Measurements from ENCODE around the gene ATP11B. TPM values are rescaled to one million over a fixed set of nuclear protein-coding genes. Genes with fewer than 3 reads are reported as not detected.

Gene ATP11B
- total RNA-seq, 4 donors from 2014 or later = 80.8 to 114 (median 100) TPM

DNA sequence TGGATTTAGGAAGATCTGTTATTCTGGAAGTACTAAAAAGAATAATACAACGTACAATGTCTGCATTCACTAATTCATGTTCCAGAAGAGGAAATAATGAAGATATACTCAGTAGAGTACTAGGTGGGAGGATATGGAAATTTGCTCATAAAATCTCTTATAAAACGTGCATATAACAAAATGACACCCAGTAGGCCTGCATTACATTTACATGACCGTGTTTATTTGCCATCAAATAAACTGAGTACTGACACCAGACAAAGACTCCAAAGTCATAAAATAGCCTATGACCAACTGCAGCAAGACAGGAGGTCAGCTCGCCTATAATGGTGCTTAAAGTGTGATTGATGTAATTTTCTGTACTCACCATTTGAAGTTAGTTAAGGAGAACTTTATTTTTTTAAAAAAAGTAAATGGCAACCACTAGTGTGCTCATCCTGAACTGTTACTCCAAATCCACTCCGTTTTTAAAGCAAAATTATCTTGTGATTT is 126.6 kb downstream of the ATP11B start:
- no peak for DNase-seq (ENCODE audit: low spot score in 2 of 2)
- Histone ChIP-seq H3K27me3 (no peaks in the 10 kb centered on the region), H3K4me3 (no peak overlapping the region), H3K4me1 (no peaks in the 10 kb centered on the region), H3K36me3 (peaks cover 0 to 24% (median 0%) of the 10 kb centered on the region in 3 donors), H3K27ac (no peak overlapping the region), H3K9me3 (no peaks in the 10 kb centered on the region)
- no peak for TF ChIP-seq POLR2A (IDR thresholded peaks at IDR 0.05)
- TF ChIP-seq, protein P1, sequence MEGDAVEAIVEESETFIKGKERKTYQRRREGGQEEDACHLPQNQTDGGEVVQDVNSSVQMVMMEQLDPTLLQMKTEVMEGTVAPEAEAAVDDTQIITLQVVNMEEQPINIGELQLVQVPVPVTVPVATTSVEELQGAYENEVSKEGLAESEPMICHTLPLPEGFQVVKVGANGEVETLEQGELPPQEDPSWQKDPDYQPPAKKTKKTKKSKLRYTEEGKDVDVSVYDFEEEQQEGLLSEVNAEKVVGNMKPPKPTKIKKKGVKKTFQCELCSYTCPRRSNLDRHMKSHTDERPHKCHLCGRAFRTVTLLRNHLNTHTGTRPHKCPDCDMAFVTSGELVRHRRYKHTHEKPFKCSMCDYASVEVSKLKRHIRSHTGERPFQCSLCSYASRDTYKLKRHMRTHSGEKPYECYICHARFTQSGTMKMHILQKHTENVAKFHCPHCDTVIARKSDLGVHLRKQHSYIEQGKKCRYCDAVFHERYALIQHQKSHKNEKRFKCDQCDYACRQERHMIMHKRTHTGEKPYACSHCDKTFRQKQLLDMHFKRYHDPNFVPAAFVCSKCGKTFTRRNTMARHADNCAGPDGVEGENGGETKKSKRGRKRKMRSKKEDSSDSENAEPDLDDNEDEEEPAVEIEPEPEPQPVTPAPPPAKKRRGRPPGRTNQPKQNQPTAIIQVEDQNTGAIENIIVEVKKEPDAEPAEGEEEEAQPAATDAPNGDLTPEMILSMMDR (IDR thresholded peaks at IDR 0.05) = no peak
- TF ChIP-seq EP300 (IDR thresholded peaks at IDR 0.05) = no peak
- WGBS, 2 donors = 69 to 79% methylated on average over 5 of the region's 5 CpGs

DNA sequence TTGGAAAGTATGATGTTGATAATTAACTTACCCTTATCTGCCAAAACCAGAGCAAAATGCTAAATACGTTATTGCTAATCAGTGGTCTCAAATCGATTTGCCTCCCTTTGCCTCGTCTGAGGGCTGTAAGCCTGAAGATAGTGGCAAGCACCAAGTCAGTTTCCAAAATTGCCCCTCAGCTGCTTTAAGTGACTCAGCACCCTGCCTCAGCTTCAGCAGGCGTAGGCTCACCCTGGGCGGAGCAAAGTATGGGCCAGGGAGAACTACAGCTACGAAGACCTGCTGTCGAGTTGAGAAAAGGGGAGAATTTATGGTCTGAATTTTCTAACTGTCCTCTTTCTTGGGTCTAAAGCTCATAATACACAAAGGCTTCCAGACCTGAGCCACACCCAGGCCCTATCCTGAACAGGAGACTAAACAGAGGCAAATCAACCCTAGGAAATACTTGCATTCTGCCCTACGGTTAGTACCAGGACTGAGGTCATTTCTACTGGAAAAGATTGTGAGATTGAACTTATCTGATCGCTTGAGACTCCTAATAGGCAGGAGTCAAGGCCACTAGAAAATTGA is 127.3 kb downstream of the ATP11B start:
- no peak overlapping the region for H3K27ac ChIP-seq
- H3K27me3 ChIP-seq = no peaks in the 10 kb centered on the region
- TF ChIP-seq POLR2A (IDR thresholded peaks at IDR 0.05) = no peak
- no peak for TF ChIP-seq EP300 (IDR thresholded peaks at IDR 0.05)
- TF ChIP-seq, protein P1 (IDR thresholded peaks at IDR 0.05) = no peak
- no peaks in the 10 kb centered on the region for H3K4me1 ChIP-seq
- DNase-seq (ENCODE audit: low spot score in 2 of 2) = no peak
- H3K36me3 ChIP-seq = peaks cover 0 to 20% (median 0%) of the 10 kb centered on the region in 3 donors
- no peaks in the 10 kb centered on the region for H3K9me3 ChIP-seq
- WGBS, 2 donors = 70 to 74% methylated on average over 9 of the region's 9 CpGs
- no peak overlapping the region for H3K4me3 ChIP-seq

DNA sequence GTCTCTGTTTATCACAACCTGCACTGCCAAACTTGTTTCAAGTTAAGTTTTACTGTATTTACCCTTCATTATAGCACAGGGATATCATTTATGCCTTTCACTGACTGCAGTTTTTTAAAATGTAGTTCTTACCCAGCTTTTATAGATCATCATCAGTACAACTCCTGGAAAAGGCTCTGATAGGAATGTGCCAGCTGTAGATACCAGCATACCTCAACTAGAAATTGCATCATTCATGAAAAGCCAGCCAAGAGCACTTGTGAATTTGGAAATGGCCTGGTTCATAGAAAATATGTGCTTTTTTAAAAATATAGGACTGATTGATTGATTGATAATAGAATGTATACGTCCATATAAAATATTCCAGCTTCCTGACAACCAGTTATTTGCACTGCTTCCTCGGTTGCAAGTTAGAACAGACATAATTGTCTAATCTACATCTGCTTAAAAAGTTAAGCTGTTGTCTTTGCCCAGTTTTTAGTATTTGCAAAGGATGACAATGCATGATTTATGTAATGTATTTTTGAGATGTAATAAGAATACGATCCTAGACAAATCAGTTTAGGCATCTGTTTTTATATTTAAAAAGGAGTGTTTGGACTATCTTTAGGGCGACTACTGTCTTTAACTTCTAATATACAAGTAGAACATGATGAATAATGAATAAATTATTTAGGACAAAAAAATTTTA is 128.5 kb downstream of the ATP11B start:
- Histone ChIP-seq H3K4me3 (no peak overlapping the region), H3K36me3 (peaks cover 0 to 20% (median 0%) of the 10 kb centered on the region in 3 donors), H3K9me3 (no peaks in the 10 kb centered on the region), H3K4me1 (no peaks in the 10 kb centered on the region), H3K27me3 (no peaks in the 10 kb centered on the region), H3K27ac (no peak overlapping the region)
- no peak for DNase-seq (ENCODE audit: low spot score in 2 of 2)
- WGBS, 2 donors = 81 to 82% methylated on average over 4 of the region's 4 CpGs
- TF ChIP-seq POLR2A (IDR thresholded peaks at IDR 0.05) (no peak), EP300 (IDR thresholded peaks at IDR 0.05) (no peak)
- TF ChIP-seq, protein P1 (IDR thresholded peaks at IDR 0.05) = no peak

DNA sequence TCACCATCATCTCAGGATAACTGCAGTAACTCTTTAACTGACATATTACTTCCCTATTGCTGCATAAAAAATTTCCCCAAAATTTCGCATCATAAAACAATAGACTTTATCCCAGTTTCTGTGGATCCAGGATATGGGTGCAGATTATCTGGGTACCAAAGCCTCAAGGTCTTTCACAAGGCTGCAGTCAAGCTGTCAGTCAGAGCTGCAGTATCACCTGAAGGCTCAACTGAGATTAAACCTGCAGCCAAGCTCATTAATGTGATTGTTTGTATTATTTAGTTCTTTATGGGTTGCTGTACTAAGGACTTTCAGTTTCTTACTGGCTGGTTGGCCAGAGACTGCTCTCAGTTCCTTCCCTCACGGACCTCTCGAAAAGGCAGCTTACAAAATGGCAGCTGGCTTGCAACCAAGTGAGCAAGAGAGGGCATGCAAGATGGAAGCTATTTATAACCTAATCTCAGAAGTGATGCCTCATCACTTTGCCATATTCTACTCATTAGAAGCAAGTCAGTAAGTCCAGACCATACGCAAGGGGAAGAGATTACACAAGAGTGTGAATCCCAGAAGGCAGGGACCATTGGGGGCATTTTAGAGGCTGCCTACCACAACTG is 132.1 kb downstream of the ATP11B start:
- Histone ChIP-seq H3K9me3 (no peaks in the 10 kb centered on the region), H3K4me1 (no peaks in the 10 kb centered on the region), H3K27me3 (no peaks in the 10 kb centered on the region), H3K27ac (no peak overlapping the region), H3K4me3 (no peak overlapping the region), H3K36me3 (peaks cover 0 to 11% (median 0%) of the 10 kb centered on the region in 3 donors)
- 82 to 87% methylated on average over 4 of the region's 4 CpGs for WGBS, 2 donors
- DNase-seq (ENCODE audit: low spot score in 2 of 2) = no peak
- TF ChIP-seq POLR2A (IDR thresholded peaks at IDR 0.05) (no peak), EP300 (IDR thresholded peaks at IDR 0.05) (no peak)
- TF ChIP-seq, protein P1 (IDR thresholded peaks at IDR 0.05) = no peak

DNA sequence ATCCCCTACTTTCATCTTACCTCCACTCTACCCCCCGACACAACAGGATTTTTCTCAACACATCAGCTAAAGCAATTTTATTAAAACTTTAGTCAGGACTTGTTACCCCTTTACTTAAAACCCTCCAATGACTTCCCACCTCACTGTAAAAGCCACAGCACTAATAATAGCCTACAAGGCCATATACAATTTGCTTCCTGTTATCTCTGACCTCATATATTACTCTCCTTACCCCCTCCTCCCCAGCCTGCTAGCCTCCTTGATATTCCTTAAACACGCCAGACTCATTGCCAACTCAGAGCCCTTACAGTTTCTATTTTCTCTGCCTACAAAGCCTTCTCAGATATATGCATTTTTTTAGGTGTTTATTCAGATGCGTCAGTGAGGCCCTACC is 132.6 kb downstream of the ATP11B start:
- peaks cover 0 to 11% (median 0%) of the 10 kb centered on the region in 3 donors for H3K36me3 ChIP-seq
- peaks cover 0 to under 1% (median 0%) of the 10 kb centered on the region in 4 donors for H3K9me3 ChIP-seq
- H3K4me1 ChIP-seq = no peaks in the 10 kb centered on the region
- no peak overlapping the region for H3K27ac ChIP-seq
- no peak for DNase-seq (ENCODE audit: low spot score in 2 of 2)
- TF ChIP-seq EP300 (IDR thresholded peaks at IDR 0.05) = no peak
- TF ChIP-seq, protein P1 (IDR thresholded peaks at IDR 0.05) = no peak
- no peak for TF ChIP-seq POLR2A (IDR thresholded peaks at IDR 0.05)
- H3K27me3 ChIP-seq = no peaks in the 10 kb centered on the region
- WGBS, 2 donors = 87 to 90% methylated on average over 3 of the region's 3 CpGs
- no peak overlapping the region for H3K4me3 ChIP-seq

Measured in tibial nerve (tissue), 4 donors.